Choroid plexus epithelial cell (primary cell): ENCODE data around the gene IER5L.
"Not testable (repeated sequence)": the region's sequence is repeated elsewhere in the genome, so short reads cannot be mapped to it uniquely, and the experiment has no call there.

Experiments used
- DNase-seq: peaks from one replicate; pipeline ENCODE4 v3.0.0-alpha.2; 2010; ENCODE audit warnings: low read depth
- H3K4me3 ChIP-seq: 2 replicates; pipeline ENCODE4 v1.5.1; 2011; ENCODE audit warnings: low read depth, mild to moderate bottlenecking, control low read depth, low read length, moderate library complexity
- TF ChIP-seq, protein P1 (sequence below): conservative IDR thresholded peaks from 2 replicates; pipeline ENCODE4 v1.5.1; 2011; ENCODE audit warnings: low read depth, mild to moderate bottlenecking, control low read depth, inconsistent platforms, low read length, moderate library complexity

The IER5L gene

DNA sequence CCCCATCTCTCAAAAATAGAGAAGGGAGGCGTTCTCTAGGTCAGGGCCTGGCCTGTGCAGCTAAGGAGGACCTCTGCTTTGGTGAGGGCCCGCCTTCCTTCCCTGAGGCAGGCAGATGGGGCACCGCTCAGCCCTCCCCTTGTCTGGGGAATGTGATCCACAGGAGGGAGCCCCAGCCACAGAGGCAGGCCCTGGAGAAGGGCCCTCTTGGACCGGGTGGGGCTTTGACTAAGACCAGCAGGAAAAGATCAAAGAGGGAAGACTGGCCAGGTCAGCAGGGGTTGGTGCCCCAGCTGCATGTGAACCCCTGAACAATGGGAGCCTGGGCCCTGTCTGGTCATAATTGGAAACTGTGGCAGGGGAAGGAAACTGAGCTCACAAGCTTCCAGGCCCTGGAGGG, 45.0 kb downstream of the IER5L start:
- TF ChIP-seq, protein P1, sequence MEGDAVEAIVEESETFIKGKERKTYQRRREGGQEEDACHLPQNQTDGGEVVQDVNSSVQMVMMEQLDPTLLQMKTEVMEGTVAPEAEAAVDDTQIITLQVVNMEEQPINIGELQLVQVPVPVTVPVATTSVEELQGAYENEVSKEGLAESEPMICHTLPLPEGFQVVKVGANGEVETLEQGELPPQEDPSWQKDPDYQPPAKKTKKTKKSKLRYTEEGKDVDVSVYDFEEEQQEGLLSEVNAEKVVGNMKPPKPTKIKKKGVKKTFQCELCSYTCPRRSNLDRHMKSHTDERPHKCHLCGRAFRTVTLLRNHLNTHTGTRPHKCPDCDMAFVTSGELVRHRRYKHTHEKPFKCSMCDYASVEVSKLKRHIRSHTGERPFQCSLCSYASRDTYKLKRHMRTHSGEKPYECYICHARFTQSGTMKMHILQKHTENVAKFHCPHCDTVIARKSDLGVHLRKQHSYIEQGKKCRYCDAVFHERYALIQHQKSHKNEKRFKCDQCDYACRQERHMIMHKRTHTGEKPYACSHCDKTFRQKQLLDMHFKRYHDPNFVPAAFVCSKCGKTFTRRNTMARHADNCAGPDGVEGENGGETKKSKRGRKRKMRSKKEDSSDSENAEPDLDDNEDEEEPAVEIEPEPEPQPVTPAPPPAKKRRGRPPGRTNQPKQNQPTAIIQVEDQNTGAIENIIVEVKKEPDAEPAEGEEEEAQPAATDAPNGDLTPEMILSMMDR = peak; percentile 5
- H3K4me3 ChIP-seq = no peak overlapping the region
- no peak for DNase-seq

DNA sequence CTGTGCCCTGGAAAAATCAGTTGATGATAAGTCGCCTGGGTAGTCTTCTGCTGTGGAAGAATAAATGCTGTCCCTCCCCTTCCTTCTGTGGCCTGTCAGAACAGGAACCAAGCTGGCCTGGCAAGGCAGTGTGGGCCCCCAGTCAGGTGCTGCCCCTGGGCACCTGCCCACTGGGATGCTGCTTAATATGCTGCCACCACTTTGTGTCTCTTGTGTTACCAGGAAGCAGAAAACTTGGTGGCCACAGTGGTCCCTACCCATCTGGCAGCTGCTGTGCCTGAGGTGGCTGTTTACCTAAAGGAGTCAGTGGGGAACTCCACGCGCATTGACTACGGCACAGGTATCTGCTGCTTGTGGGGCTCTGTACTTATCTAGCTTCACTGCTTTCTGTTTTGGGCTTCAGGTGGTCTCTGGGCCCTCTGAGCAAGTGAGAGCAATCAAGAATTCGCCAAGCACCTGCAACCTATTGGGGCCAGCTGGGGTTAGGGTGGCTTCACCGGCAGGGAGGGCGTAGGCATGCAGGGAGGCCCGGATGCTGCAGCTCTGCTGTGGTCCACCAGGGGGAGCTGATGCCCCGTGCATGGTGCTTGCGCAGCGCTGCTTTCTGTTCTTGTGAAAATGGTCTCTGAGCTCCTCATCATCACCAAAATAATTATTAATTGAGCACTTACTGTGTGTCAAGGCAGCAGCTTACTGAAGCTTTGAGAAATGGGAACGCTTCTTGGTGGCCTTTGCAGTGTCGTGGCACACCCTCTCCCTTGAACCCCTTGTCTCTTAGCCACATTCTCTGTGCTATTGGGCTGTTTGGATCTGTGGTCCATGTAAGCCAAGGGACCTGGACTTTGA, 46.5 kb downstream of the IER5L start:
- DNase-seq = peak; percentile 79
- no peak overlapping the region for H3K4me3 ChIP-seq
- TF ChIP-seq, protein P1 = peak; percentile 99

DNA sequence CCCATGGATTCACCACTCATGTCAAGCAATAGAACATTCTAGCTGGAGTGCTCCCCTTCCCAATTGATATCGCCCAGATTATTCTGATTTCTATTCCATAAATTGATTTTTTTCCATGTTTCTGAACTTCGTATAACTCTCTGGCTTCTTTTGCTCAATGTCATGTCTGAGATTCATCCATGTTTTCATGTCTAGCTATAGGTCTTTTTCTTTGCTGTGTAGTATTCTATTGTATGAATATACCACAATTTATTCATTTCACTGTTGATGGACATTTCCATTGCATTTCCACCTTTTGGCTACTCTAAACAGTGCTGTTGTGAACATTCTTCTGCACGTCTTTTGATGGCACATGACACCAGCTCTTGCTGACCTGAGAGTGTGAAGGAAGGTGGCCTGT, 47.3 kb downstream of the IER5L start:
- TF ChIP-seq, protein P1 = no peak
- H3K4me3 ChIP-seq = no peak overlapping the region
- no peak for DNase-seq

DNA sequence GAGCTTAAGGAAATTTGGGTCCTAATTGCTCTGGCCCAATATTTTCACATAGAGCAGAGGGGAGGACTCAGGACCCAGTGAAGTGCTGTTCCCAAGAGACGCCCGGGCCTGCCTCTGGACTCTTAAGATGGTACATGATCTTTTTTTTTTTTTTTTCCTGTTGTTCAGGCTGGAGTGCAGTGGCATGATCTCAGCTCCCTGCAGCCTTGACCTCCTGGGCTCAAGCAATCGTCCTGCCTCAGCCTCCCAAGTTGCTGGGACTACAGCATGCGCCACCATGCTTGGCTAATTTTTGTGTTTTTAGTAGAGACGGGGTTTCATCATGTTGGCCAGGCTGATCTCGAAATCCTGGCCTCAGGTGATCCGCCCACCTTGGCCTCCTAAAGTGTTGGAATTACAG, 47.8 kb downstream of the IER5L start:
- not testable (repeated sequence) for DNase-seq, H3K4me3 ChIP-seq

DNA sequence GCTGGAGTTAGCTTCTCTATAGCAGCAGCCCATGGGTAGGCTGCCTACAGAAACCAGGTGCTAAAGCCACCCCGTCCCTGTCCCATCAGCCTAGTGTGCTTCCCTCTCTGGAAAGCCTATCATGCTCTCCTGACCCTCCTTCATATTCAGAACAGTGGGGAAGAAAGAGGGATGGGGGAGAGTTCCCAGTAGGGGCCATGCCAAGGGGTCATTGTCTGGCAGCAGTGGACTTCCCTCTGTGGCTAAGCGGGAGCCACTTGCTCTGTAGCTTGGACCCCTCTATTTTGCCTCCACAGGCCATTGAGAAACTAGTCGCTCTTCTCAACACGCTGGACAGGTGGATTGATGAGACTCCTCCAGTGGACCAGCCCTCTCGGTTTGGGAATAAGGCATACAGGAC, 49.4 kb downstream of the IER5L start:
- TF ChIP-seq, protein P1 = no peak
- DNase-seq = no peak
- no peak overlapping the region for H3K4me3 ChIP-seq

DNA sequence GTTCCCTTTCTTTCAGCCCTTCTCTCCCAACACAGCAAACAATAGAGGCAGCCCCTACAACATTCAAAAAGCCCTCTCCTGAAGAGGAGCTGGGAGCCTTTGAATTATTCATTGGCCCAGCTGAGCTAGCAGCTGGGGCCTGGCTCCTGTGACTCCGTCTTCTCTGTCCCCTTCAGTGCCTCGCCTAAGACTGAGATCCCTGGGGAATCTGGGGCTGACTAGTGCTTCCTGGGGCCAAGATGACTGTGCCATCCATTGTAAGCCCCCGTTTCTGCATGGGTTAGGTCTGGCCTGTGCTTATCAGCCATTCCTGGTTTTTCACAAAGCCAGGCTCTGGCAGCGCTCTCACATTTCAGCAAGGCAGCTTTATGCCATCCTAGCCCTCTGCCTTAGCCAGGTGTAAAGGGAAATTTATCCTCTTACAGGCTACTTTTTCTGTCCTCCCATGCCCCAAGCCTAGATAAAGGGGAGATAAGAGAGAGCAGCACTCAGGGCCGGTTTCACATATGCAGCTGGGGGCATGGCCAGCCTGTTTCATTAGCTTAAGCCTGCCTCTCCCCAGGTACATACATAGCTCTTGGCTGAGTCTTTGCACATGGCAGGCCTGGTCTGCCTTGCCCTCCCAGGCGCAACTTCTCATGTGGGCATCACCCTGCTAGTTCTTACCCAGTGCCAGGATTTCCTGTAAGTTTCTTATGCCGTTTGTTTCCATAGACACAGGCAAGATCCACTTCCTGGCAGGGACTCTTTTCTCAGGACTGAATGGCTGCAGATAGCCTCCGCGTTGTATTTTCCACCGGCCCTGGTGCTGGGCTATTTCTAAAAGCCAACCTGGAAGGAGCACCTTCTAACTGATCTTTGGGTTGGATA, 51.1 kb downstream of the IER5L start:
- DNase-seq = no peak
- TF ChIP-seq, protein P1 = no peak
- no peak overlapping the region for H3K4me3 ChIP-seq
